HPDE6-E6E7 (cell line): ENCODE measurements around the gene ACSM4.
"Not testable (repeated sequence)": the region's sequence is repeated elsewhere in the genome, so short reads cannot be mapped to it uniquely, and the experiment has no call there.

Source experiments
- DNase-seq: peaks from one replicate; pipeline ENCODE4 v3.0.0; 2011; ENCODE audit warnings: missing footprints; ENCODE audit errors: extremely low spot score

ACSM4 gene

GRCh38 chr12:7303772-7304171 lies at the start of gene ACSM4:
Gene ACSM4 (plus strand): TSS chr12:7304072. CDS start chr12:7304332, 260 bp downstream.
- no peak for DNase-seq

- DNase-seq: no peak
Observed at GRCh38 chr12:7259060-7259459, 44.8 kb upstream of the ACSM4 start.

GRCh38 chr12:7264538-7264937 lies 39.3 kb upstream of the ACSM4 start:
- no peak for DNase-seq

GRCh38 chr12:7265251-7265650 lies 38.6 kb upstream of the ACSM4 start:
- DNase-seq: no peak

- no peak for DNase-seq
Observed at GRCh38 chr12:7269273-7269672, 34.6 kb upstream of the ACSM4 start.

GRCh38 chr12:7271893-7272514 lies 31.9 kb upstream of the ACSM4 start:
- DNase-seq: no peak

GRCh38 chr12:7275482-7275881 lies 28.4 kb upstream of the ACSM4 start:
- not testable (repeated sequence) for DNase-seq

GRCh38 chr12:7282844-7283243 lies 21.0 kb upstream of the ACSM4 start:
- DNase-seq: no peak

- no peak for DNase-seq
Observed at GRCh38 chr12:7289743-7290142, 14.1 kb upstream of the ACSM4 start.

- not testable (repeated sequence) for DNase-seq
Observed at GRCh38 chr12:7290588-7290987, 13.3 kb upstream of the ACSM4 start.

GRCh38 chr12:7292300-7292699 lies 11.6 kb upstream of the ACSM4 start:
- no peak for DNase-seq

GRCh38 chr12:7293670-7294069 lies 10.2 kb upstream of the ACSM4 start:
- no peak for DNase-seq

- DNase-seq: no peak
Observed at GRCh38 chr12:7295529-7295928, 8.3 kb upstream of the ACSM4 start.

- no peak for DNase-seq
Observed at GRCh38 chr12:7297865-7298264, 6.0 kb upstream of the ACSM4 start.

- no peak for DNase-seq
Observed at GRCh38 chr12:7302266-7302986, 1.4 kb upstream of the ACSM4 start.

GRCh38 chr12:7303230-7303629 lies 642 bp upstream of the ACSM4 start:
- DNase-seq: no peak

- DNase-seq: no peak
Observed at GRCh38 chr12:7304456-7304855, 584 bp downstream of the ACSM4 start.

- DNase-seq: no peak
Observed at GRCh38 chr12:7310070-7310469, 6.2 kb downstream of the ACSM4 start.

GRCh38 chr12:7319930-7320329 lies 16.1 kb downstream of the ACSM4 start:
- no peak for DNase-seq

- DNase-seq: no peak
Observed at GRCh38 chr12:7321624-7322023, 17.8 kb downstream of the ACSM4 start.

- DNase-seq: no peak
Observed at GRCh38 chr12:7322599-7322998, 18.7 kb downstream of the ACSM4 start.

- DNase-seq: no peak
Observed at GRCh38 chr12:7324176-7324575, 20.3 kb downstream of the ACSM4 start.

- DNase-seq: no peak
Observed at GRCh38 chr12:7327918-7328317, 24.0 kb downstream of the ACSM4 start.

- DNase-seq: not testable (repeated sequence)
Observed at GRCh38 chr12:7337790-7338189, 33.9 kb downstream of the ACSM4 start.
